ENCODE data around the gene TNS3.

The TNS3 gene

DNA sequence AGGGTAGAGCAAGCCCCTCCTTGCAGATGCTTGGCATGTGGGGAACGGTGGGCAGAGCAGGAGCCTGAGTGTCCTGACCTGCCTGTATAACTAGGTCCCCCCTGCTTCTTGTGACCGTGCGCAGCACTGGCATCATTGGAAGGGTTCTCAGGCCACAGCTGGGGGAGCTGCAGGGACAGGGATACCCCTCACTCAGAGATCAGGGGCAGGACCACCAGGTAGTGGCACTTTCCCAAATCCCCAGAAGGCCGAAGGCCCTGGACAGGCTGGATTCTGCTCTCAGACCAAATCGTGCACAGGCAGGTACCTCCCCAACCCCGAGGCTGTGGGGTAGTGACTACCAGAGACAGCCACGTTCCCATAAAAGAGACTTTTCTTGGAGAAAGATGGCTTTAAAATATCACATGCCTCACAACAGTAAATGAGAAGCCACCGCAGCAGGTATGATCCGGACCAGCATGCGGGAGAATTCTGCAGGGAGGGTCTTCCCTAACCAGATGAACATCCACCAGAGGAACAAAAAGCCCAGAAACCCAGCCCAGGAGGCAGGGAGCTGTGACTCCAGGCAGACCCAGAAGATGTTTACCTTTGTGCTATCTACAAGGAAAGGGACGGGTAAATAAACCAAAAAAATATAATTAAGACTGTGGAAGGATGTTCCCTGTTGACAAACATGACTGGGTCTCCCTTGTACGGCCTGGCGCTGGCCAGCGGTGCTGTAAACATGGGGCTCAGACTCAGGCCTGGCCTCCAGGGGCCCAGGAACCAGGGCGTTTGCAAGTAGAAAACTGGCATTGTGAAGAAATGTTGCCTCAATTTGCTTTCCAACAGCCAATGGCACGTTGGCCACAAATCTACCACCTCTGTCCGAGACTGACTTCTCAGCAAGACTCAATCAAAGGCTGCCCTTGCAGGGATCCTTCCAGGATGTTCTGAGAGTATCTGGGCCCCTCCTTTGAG lies 180.0 kb downstream of the TNS3 start:
- no peak for DNase-seq

GRCh38 chr7:47400741-47401206 lies 181.1 kb downstream of the TNS3 start:
- no peak for DNase-seq

DNA sequence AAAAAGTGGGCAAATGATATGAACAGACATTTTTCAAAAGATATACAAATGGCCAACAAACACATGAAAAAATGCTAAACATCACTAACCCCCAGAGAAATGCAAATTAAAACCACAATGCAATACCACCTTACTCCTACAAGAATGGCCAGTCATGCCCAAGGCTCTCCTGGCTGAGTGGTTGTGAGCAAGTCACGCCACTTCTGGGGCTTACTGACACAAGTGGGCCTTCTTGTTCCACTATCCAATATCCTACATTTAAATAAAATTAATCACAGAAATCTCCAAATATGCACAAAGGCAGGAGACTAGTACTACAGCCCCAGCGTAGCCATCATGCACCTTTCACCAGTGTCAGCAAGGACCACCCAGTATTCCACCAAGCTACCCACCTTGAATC lies 181.9 kb downstream of the TNS3 start:
- no peak for DNase-seq

GRCh38 chr7:47394751-47395252 lies 187.1 kb downstream of the TNS3 start:
- DNase-seq: no peak

DNA sequence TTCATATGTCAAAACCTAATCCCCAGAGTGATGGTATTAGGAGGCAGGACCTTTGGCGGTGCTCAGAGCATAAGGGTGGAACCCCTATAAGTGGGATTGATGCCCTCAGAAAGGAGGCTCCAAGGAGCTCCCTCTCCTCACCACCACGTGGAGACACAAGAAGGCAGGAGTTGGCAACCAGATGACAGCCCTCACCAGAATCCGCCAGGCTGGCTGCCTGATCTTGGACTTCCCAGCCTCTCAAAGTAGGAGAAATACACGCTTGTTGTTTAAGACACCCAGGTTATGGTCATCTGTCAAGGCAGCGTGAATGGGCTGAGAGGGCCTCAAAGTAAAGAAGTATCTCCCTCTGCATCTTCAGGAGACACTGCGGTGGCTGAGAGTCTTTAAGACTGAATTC lies 187.7 kb downstream of the TNS3 start:
- DNase-seq: no peak

DNA sequence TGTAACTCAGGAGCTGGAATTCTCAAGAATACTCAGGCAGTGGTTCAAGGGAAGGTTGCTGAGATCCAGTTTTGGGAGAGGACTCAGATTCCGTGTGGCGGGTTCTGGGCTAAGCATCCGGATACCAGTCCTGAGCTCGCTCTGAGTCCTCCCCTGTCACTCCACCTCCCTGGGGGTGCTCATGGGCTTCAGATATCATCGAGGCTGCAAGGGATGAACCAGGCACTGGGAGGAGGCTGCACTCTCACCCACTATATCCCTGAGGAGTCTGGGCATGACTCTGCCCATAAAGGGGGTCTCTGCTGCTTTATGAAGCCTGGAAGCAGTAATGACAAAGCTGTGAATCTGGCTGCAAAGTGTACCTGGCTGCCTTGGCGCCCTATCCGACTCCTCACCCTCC lies 188.5 kb downstream of the TNS3 start:
- DNase-seq: no peak

- peak; percentile 15 to 44 for DNase-seq
Observed at GRCh38 chr7:47392241-47392759, 189.6 kb downstream of the TNS3 start.

DNA sequence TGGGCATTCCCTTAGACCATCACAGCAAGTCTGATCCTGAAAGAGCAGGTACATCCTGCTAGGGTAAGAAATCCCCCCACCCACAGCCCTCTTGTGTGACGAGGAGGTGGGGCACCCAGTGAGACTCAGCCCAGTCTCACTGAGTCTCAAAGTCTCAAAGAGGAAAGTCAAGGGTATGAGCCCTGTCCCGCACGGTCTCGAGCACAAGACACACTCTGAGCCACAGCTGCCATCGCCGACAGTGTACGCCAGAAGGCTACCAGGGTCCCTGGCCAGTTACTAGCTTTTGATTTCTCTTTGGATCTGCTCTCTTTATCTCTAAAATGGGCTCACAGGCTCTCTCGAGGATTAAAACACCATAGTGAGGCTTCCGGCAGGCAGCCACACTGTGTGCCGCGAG lies 190.2 kb downstream of the TNS3 start:
- no peak for DNase-seq

- no peak for DNase-seq
Observed at GRCh38 chr7:47390914-47391313, 191.0 kb downstream of the TNS3 start.

DNA sequence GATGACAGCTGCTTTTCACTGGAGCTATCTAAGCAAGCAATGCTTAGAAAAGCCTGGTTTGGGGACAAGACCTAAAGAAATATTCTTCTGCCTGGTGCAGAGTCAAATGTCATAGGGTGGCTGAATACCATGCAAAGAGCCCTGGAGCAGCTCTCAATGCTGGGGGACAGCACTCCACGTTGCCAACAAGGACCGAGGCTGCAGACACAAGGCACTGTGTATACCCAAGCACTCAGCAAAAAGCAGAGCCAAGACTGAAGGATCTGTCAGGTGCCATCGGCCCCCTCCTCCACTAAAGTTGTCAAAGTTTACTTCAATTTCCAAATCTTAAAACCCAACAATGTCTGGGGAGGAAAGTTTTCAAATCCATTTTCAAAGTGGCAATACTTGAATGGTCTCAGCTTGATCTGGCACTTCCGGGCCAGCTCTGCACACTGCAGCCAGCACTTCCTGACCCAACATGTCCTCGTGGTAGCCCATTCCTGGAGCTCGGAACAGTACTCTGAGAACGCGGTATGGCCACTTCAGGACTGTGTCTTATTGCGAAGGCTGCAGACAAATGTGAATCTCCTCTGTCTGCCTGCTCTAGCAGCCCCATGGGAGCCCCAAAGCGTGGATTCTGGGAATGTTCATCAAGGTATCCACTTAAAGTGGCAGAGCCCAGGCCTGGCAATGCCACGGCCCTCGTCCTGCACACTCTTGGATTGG lies 191.8 kb downstream of the TNS3 start:
- DNase-seq: no peak

DNA sequence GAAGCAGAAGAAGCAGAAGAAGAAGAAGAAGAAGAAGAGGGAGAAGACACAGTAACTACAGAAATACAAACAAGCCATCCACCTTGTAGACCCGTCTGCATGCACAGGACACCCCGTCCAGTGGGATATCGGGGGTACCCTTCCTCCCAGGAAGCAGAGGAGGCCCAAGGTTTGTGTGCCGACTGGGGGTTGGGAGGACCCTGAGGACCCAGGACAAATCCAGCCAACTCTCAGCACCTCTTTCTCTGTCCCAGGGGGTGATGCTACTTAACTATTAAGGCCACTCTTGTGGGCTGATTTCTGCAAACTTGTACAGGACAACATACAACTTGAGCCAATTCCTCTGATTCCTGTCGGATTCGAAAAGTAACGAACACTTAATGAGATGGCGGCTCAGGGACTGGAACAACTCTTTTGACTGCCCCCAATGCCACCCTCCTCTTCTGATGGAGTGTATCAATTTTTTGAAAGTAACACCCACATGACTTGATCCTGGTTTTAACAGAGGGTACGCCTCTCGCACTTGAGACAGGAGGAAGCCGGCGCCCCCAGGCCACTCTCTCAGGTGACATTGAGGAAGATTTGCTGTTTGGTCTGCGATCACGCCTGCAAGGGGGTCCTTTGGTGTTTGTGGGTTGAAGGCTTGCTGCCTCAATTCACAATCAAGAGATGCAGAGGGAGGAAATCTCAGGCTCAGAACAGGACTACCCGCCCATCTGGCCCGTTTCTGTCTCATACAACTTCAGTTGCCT lies 192.6 kb downstream of the TNS3 start:
- no peak for DNase-seq

DNA sequence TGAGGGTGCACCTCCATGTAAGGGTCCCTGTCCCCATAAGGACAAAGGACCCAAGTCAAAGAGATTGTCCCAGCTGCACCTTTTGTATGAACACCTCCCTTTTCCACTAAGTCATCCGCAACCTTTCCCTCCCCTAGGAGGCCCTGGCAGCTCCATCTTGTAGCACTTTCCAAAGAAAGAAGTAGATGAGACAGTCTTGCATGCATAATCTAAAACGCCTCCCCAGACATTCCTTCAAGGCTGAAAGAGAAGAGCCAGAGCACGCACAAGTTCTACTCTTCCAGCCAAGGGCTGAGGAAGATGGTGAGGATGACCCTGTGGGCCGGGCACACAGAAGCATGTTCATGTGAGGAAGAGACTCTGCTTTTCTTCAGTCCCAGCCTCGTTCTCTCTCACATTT lies 194.4 kb downstream of the TNS3 start:
- no peak for DNase-seq

DNA sequence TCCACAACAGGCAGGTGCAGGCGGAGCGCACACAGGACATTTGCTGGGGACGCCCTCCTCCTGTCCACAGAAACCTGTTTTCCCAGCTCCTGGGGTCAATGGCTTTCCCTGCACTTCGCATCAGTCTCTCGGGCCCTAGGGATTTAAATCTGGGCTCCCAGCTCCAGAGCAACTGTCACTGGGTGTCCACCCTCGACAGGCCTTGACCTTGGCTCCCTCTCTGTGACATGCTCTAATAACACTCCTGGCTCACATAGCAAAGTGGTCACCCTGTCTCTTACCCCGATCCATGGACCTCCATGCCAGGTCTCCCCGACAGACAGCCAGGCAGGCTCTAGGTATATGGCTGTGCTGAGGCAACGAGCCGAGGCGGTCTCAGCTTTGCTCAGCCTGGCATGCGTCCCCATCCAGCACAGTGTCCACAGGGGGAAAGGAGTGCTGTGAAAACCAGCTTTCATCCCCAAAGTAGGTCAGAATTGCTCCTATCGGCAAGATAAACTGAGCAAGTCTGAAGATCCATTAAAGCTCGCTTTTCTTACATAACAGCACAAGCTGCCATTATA lies 195.6 kb downstream of the TNS3 start:
- DNase-seq: no peak

GRCh38 chr7:47385536-47386125 lies 196.3 kb downstream of the TNS3 start:
- no peak for DNase-seq

DNA sequence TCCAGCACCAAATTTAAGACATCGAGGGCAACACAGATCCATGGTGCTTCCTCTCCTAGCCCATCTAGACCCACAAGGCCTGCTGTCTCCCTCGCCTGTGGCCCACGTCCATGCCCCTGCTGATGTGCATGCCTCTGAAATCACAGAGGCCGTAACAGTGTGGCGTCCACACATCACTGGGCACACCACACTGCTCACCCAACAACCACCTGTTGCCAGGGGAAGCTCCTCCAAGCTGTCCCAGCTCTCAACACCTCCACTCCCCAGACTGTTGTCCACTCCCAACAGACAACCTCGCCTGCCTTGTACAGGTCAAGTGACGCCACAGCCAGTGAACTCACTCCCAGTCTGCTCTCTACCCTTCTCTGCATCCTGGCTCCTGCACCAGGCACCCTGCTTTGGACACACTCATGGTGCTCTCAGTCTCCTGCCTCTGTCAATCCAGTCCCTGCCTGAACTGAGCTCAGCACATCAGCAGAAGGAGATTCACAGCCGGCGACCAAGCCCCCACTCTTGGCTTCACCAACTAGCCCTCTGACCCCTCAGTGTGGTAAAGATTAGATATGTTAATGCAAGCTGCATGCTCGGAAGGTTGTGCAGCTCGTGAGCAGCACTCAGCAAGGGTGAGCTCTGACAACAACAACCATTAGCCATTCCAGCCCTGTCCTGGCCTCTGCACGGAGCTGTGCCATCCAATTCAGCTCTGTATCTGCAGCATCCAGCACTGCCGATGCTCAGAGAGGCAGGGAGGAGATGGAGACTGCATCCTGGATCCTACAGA lies 197.0 kb downstream of the TNS3 start:
- no peak for DNase-seq

DNA sequence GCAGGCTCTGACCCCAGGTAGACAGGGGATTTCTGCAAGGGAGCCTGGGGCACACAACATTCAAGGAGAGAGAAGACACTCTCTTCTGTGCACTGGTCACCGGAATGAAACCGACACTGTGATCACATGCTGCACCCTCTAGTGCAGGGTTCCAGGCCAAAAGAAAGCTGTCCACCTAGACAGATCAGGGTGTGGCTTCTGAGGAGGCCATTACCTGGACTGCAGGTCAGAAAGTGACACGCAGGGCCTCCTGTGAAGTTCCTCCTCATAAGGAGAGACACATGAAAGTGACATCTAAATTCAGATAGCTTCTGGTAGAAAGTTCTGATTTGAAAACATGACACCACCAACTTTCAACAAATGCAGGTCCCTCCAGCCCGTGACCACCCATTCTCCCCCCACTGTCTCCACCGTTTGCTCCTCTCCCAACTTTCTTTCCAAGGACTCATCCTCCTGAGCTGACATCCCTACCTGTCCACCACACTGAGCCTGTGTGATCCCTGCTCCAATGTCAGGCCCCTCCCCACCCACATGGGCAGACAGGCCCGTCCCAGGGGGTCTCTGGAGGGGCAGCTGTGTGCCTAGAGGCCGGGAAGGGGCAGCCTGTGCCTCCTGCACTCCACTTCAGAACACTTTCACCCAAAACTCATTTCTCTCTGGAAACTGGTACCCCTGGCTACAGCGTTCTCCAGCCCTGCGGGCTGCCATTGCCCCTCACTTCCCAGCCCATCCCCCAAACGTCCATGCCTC lies 198.0 kb downstream of the TNS3 start:
- no peak for DNase-seq

DNA sequence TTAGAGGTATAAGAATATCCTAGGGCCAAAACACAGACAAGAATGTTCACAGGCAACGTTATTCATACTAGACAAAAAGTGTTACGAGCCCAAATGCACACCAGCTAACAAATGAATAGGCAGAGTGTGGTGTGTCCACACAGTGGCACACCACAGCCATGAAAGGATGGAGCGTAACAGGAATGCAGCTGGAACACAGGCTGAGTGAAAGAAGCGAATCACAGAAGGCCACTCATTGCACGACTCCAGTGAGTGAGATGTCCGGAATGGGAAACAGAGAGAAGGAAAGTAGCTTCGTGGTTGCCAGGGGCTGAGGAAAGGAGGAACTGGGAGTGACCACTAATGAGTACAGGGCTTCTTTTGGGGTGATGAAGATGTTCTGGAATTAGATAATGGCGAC lies 198.8 kb downstream of the TNS3 start:
- no peak for DNase-seq

DNA sequence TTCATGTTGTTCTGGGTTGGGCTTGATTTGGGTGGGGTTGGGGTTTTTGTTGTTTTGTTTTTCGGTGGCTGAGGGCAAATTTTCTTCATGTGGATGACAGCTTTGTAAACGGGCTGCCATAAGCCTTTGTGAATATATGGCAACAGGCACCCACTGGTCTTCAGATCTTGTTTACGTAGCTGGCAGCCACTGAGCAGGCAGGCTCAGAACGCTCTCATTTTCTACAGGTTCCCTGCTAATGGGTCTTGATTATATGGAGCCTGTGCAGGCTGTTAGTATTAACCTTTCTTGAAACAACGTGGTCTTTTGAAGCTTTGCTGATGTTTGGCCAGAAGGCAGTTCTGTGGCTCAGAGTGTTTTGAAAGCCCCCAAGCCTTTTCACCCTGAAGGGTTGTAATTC lies 199.7 kb downstream of the TNS3 start:
- DNase-seq: no peak

DNA sequence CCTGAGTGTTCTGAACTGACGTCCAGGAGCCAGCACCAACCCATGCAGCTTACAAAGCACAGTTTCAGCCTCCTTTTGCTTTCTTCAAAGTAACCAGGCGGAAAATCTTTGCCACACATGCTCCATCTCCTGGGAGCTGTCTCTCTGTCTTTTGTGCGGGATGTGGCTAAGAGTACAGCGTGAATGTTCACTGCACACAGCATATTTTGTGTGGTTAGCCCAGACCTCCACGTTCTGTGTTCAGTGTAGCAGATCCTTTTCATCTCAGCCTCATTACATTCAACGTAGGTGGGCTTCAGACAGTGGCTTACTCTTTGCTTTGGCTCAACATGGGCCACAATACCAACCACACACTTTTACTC lies 200.8 kb downstream of the TNS3 start:
- DNase-seq: no peak

DNA sequence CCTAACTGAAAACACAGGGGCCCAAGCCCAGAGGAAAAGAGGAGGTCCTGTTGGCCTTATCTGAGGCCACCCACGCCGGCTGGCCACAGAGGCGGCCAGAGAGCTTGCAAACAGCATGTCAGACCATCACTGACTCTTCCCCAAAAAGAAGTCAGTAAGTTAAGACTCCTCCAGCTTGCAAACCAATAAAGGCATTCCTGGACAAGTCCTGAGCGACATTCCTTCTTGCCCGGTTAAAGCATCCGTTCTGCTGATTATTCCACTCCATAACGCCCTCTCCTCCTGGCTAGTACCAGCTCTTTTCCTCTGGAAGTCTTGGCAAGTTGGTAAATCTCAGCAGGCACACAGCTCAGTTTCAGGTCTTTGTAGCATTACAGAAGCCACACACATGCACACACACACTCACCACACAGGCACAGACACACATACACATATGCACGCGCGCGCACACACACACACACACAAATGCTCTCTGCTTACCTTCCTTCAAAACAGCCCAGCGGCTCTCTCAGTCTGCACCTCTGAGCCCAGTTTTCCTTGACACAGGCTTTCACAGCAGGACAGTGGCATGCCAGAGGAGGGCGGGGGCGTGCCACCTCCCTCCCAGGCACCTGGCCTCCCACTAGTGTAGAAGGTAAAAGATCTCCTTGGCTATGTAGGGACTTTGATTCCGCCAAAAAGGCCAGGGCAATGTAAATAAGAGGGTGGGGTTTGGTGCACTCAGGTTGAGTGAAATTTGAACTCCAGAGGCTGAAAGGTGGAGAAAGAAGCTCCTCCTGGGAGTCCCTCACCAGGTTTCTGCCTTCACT lies 201.4 kb downstream of the TNS3 start:
- DNase-seq: no peak
